Measurements from ENCODE around the gene TUBB2B.
A peak's percentile ranks its signal among the peaks of the same experiment; 100 is the strongest.

The TUBB2B gene

DNA sequence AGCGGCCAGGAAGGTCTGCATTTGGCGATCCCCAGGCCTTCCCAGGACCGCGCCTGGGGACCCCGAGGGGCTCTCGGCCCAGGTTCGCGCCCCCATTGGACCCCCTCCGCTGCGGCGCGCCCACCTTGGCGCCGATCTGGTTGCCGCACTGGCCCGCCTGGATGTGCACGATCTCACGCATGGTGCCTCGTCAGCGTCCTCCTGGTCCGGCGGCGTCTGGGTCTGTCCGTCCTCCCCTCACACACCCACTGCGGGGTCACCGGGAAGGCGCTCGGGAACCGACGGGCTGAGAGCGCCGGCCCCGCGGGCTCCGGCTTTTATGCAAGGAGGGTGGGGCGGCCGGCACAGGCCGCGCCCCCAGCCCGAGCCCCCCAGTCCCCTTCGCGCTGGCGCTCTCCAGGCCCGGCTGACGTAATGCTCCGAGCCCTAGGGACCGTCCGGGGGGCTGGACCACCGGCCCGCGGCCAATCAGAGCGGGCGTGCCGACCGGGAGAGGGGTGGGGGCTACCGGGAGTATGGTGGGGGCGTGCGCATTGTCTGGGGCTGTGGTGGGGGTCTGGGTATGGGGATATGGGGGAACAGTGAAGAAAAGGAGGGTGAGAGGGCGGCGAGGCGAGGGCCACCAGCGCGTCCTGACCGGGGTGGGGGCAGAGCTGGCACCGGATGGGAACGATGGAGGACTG lies at the start of gene TUBB2B:
Gene TUBB2B (minus strand): TSS at position 291 of the 683 bp plus-strand sequence. CDS start 110 bp downstream, at position 181.
- peak; percentile 84 for DNase-seq

DNA sequence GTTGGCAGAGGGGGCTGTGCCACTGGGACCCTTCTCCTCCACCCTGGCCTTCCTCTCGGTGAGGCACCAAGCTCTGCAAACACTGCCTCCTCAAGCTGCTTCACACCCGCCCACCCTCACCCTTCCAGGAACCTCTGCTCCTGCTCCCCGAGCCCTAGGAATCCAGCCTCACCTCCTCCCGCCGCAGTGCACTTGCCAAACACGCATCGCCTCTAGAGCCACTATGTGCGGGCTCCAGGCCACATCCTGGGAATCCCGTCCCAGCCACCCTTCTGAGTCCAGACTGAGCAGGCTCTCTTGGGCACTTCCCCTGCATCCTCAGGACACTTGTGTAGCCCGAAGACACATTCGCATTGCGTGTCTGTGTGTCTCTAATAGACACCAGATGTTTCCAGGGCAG lies 49.8 kb upstream of the TUBB2B start:
- DNase-seq, result no peak

DNA sequence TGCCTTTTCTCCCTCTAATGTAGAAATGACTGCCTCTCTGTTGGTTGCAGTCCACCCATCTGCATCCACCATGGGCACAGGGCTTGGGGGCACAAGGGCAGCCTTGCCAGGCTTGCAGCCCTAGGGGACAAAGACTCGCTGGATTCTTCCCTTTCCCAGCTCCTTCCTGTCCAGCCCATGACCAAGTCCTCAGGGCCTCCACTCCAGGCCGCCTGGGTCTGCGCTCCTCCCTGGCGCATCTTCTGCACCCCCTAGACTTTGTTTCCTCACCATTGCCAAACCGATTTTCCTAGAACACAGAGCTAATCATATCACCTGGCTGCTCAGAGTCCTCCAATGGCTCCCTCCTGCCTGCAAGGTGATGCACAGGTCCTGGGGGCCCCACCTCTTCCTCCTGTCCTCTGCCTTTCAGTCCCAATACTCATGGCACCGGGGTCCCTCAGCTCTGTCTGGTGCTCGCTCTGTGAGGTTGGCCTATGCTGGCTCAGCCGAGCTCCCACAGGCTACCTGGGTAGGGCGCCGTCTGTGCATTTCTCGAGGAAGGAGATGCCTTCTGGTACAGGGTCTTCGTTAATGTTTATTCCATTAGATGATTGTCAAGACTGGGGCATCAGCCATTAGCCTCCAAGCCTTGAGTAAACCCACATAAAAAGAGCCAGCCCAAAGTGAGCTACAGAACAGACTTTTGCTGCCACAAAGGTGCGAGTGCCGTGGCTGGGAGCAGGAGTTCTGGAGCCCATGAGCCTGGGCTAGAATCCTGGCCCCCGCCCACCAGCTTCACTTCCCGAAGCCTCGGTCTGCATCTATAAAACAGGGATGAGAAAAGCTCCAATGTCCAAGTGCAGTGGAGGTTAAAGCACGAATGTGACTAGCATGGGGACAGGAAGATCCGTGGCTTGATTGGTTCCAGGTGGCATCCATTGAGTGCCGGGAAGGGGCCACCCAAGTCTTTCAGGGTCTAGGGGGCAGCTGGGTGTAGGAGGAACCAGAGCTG lies 49.0 kb upstream of the TUBB2B start:
- no peak for DNase-seq

DNA sequence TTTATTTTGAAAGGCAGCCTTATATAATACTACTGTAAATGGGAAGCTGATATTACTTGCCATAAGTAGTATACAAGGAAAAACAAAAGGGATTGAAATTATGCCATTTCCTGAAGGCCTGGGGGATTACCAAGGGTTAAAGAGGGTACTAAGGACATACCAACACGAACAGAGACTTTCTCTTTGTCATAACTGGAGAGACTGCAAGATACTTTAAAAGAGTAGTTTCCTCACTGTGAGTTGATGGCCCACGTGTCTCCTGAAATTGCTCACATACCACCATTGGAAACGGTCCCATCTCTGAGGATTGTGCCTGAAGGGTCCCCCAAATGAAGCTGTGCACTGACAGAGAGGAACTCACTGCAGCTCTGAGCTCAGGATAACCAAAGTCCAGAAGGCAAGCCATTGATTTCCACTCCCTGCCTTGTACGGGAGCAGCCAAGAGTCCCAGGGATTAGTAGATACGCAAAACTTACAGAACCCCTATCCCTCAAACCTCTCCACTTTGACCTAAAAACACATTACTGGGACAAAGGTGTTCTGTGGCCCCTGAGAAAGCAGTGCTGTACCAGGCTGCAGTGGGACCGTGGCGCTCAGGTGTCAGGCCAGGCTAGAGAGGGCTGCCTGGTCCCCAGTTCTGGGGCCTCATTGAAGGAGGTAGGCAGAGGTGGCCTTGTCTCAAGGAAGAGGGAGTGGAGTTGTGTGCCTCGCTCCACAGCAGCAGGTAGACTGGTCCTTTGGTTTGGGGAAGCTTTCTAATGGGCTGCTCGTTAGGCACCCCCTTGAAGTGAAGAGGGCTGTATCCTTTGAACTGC lies 46.5 kb upstream of the TUBB2B start:
- DNase-seq, result no peak

DNA sequence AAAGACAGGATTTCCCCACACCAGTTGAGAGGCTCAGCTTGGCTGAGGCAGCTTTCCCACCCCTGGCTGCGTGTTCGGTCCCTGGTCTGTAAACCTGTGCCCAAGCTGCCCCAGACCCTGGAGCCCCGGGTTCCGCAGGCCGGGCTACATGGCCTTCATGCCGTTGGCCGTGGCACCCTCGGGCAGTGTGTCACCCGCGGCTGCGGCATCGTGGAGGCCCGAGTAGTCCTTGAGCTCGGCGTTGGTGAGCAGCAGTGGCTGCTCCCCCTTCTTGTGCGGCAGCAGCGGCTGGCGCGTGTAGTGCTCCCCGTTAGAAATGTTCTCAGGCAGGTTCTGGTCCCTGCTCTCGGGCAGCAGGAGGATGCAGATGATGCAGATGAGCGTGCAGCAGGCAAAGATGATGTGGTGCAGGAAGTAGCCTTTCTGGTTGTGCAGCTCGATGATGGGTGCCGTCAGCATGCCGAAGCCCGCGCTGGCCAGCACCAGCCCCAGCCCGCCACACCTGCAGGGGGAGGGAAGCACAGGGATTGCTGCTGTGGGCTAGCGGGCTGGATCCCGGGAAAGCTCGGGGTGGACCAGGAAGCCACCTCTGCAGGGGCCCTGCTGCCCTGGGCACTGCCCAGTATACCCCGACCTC lies 45.6 kb upstream of the TUBB2B start:
- DNase-seq, result no peak

DNA sequence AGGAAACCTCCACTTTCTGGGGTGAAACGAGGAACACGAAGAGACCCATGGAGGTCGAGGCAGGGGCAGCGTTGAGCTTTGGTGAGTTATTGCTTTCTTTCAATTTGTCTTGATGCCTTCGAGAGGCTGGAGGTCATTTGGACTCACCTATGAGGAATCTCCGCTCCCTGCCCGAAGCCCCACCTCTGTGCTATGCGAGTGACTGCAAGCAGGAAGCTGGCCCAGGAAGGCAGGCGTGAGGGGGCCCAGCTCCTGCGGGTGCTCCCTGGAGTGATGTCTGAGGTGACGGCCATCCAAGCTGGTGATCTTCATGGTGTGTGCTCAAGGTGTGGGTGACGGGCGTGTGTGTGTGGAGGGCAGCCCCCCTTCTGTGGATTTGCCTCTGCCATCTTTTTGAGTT lies 44.3 kb upstream of the TUBB2B start:
- DNase-seq, result no peak

DNA sequence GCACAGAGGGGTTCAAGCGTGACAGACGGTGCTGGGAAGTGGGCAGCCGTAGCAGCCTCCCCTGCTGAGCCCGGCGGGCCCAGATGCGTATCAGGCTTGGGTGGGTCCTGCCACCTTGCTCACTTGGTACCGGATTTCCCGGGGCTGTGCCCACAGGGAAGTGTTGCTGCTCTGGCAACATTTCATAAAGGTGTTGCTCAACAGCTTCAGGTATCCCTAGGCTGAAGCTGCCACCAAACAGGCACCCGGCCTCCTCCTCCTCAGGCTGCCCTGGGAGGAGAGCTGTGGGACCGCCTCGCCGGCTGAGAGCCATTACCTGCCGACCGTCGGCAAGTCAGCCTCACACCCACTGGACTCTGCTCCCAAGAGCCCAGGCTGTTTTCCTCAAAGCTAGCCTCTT lies 42.8 kb upstream of the TUBB2B start:
- no peak for DNase-seq

DNA sequence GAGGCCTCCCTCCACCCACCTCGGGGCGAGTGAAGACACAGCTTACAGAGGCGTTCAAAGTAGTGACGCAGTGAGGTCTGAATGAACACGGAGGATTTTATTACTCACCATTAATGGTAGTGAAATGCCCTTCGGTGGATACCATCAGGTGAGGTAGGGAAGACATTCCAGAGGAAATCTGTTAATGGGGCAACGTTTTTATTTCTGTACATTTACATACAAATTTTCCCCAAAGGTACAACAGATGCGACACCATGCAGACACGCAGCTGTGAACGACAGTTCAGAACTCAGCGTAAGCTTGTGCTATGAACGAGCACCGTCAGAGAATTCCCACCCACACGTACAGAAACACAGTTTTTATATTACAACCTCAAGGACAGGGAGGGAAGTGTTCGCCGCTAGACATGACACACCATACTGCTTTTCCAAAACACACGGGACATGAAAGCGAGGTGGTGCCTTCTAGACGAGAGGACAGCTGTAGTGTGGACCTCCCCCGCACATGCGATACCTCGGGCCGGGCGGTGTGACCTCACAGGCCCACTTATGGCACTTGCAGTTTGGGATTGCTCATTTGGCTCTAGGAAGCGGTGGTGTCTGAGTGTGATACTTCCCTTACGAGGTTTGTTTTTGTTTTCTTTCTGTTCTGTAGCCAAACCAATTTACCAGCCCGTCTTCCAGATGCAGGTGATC lies 42.0 kb upstream of the TUBB2B start:
- DNase-seq, result no peak

DNA sequence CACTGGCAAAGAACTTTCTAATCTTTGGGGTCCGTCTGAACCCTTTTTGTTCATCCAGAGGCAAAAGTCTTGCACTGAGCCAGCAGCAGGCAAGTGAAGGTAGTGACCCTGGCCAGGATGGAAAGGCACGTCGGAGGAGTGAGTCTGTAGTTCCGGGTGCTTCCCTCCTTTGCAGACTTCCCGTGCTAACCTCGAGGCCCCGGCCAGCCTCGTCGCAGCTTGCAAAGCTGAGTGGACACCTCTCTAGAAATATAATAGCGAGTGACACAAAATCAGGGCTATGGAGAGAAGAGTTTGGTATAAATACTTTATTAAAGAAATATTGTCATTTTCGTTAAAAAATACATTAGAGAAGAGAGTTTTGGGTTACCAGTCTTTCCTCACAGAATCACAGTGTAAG lies 41.2 kb upstream of the TUBB2B start:
- DNase-seq, result no peak

DNA sequence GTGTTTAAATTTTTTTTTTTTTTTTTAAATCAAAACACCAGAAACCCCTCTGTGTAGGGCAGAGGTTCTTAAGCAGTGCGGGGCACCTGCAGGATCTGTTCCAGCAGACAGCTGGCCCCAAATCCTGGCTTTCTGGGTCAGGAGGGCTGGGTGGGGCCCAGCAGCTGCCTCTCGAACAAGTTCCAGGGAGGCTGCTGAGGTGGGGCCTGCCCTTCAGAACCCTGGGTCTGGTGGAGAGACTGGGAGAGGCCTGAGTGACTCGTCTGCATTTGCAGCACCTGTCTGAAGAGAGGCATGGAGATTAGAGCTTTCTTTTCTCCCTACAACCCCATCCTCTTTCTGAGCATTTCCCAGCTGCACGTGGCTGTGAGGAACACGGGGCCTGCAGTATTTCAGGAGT lies 39.7 kb upstream of the TUBB2B start:
- DNase-seq, result no peak

DNA sequence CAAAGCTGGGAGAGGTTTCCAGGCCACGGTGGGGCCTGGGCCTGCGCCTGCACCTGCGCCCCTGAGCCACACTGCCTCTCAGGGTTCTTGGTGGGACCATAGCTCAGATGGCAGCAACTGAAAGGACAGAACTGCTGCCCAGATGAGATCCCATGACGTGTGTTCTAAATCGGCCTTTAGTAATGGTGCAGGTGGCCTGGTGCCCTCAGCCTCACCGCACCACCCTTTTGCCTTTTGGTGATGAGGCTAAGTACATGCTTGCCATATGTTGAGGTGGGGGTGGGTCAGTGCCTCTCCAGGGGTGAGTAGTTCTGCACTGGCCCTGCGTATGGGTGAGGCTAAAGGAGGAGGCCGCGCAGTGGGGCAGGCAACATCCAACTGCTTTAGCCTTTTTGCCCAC lies 38.7 kb upstream of the TUBB2B start:
- DNase-seq, result no peak

DNA sequence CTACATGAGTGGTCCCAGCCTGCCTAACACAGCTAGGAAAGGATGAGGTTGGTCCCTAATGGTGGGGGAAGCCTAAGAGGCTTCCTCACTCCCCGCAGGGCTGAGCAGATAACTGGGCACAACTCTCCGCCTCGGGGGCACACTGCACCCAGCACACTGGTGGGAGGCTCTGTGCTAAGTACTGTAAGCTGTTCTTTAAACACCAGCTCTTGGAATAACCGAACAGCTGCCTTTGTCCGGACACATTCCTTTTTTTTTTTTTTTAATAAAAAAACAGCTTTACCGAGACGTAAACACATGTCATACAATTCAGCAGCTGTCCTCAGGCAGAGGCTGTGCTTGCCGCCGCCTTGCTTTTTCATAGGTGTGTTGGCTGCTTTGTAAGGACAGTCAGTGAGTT lies 38.2 kb upstream of the TUBB2B start:
- no peak for DNase-seq

DNA sequence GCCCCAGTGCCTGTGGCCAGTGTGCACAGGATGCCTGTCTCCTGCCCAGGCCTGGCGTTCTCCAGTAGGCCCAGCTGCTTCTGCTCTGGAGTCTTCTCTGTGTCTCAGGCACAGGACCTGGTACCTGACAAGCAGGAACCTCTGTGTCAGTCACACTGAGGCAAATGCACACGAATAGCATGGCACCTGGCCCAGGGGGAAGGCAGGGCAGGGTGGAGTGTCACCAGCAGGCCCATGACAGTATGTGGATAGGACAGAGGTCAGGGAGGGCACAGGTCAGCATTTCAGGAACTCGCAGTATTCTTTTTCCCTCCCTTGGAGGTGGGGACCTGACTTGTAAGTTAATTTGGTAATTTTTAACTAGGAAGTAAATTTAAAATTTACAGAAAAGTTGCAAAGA lies 36.9 kb upstream of the TUBB2B start:
- DNase-seq, result no peak

DNA sequence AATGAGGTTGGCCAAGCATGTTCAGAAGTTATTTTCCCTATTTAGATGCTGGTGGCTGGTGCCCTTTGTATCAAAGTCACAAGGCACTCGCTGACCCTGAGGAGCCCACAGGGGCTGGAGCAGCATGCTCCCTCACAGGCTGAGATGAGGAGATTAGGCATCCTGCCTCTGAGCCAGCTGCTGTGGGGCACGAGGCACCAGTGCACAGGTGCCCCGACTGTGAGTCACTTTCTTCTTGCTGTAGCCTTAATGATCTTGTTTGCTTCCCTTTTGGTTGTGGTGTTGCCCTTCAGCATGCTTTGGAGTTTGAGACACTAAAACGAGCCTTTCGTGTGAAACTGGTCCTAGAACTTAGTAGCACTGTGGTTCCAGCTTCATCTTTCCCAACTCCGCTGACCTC lies 35.6 kb upstream of the TUBB2B start:
- DNase-seq, result no peak

DNA sequence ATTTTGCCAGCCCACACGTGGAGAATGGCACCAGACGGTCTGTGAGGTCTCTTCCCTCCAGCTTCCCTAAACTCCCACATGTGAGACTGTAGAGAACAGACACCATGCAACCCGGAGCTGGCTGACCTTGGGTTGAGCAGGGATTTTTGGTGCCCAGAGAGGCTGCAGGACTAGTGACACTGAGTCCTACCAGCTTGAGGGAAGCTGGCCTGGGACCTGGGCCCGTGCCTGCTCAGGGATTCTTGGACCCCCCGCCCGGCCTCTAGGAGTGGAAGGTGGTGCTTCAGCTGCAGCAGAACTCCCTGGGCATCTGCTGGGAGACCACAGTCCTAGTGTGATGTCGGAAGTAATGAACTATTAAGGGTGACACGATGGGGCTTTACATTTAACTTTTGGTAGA lies 34.5 kb upstream of the TUBB2B start:
- DNase-seq, result no peak

DNA sequence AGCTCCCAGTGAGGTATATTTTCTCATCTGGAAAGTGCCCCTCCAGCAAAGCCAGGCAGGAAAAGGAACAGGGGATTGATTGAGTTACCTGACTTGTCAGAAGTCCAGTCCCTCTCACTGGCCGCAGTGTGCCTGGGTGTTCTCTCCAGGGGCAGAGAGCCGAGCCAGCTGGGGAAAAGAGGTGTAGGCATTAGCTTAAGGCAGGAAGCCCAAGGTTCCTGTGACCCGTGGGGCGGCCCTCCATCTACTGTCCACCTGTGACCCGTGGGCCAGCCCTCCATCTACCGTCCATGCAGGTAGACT lies 34.0 kb upstream of the TUBB2B start:
- no peak for DNase-seq

DNA sequence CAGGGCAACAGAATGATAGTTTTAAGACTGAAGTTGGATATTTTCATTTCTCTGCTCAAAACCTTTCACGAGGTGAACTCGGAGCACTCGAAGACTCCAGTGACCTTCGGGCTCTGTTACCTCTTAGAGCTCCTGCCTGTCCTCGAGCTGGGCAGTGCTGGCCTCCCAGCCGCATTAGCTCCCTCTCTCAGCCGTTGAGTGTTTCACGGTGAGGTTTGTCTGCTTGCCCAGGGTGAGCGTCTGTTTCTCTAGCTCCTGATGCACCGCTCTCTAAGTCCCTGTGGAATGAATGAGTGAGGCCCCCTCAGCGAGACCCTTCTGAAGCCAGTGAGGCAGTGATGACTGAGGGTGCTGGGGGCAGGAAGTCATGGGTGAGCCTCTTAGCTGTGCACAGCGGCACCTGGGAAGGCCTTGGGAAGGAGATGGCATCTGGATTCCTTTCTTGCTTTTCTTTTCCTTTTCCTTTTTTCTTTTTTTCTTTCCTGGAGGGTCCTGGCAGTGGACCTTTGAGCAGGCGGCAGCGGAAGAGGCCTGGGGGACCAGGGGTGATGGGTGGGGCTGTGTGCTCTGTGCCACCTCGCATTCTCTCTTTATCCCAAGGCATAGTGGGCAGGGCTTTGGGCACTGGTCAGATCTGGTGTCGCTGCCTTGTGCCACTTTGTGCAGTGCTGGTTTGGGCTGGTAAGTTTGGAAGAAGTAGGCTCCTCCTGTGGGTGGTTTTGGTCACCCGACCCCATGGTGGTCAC lies 33.5 kb upstream of the TUBB2B start:
- DNase-seq, result no peak

DNA sequence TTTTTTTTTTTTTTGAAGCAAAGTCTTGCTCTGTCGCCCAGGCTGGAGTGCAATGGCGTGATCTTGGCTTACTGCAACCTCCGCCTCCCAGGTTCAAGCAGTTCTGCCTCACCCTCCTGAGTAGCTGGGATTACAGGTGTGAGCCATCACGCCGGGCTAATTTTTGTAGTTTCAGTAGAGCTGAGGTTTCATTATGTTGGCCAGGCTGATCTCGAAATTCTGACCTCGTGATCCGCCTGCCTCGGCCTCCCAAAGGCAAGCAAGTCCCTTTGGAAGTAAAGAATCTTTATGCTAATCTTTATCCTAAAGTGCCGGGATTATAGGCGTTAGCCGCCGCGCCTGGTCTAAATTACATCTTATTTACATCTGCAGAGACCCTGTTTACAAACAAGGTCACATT lies 32.8 kb upstream of the TUBB2B start:
- no peak for DNase-seq

DNA sequence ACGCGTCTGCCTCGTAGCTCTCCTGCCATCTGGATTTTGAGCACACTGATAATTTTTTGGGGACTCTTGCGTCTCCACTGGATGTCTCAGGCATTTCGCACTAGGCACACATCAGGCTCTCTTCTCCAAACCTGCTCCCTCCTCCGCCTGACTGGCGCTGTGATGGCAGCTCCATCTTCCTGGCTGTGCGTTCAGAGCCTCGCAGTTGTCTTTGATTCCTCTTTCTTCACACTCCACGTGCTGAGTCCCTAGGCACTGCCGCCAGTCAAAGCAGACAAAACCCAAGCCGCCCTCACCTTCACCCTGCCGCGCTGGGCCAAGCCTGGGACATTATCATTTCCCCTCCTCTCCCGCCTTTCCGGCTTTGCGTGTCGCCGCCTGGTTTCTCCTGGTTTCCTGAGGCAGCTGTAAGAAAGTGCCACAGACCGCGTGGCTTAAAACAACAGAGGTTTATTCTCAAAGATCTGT lies 32.1 kb upstream of the TUBB2B start:
- DNase-seq, result peak; percentile 61

DNA sequence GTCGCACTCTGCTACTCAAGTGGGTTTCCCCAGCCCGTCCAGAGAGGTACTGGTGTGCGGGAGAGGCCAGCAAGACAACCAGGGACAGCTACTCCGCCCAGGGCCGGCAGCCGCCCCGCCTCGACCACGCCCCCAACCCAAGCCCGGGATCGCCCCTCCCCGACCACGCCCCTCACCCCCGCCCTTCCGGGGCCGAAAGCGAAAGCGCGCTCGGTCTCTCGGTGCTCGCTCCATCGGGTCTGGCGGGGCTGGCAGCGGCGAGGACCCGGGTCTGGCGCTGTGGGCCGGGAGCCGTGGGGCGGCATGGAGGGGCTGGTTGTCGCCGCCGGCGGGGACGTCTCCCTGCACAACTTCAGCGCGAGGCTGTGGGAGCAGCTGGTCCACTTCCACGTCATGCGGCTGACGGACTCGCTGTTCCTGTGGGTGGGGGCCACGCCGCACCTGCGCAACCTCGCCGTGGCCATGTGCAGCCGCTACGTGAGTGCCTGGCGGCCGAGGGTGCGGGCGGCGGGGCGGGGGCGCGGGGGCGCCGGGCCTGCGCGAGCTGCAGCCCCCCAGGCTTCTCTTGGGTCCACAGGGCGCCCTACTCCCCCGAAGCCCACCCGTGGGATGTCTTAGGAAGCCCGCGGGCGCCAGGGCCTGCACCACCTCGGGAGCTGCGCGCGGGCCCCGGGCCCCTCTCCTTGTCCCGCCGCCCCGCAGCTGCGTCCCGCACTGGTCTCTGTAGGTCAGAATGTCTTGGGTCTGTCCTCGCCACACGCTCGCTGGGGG lies 31.5 kb upstream of the TUBB2B start, which contains the start of gene PSMG4:
Gene PSMG4 (plus strand): TSS at position 228 of the 771 bp plus-strand sequence. CDS start 76 bp downstream, at position 304.
- DNase-seq, result peak; percentile 98

DNA sequence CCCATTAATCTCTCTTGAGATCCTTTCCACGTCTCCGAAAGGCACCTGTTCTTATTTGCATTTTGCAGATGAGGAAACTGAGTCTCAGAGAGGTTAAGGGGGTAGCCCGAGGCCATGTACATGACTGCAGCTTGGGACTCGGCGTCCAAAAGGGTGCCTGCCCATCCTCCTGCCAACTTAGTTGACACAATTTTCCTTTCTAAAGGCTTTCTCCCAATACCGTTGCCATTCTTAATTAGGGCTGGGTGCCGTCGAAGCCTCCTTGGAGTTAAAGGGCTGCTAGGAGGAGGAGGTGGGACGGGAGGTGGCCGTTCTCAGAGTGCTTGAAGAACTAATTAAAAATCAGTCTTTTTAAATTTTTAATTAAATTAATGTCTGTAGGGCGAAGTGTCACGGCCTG lies 30.7 kb upstream of the TUBB2B start:
- no peak for DNase-seq
